Neuronal stem cell (in vitro differentiated cells): ENCODE results near the gene TNFRSF4.

Experiments used
- DNase-seq: peaks from one replicate; pipeline ENCODE4 v3.0.0-alpha.2; 2013; ENCODE audit warnings: low spot score
- H2AFZ ChIP-seq: one replicate; pipeline ENCODE4 v1.6.1; 2013; ENCODE audit warnings: mild to moderate bottlenecking, low read length, inconsistent platforms
- H2AK5ac ChIP-seq: 2 replicates; pipeline ENCODE4 v1.6.1; 2013; ENCODE audit warnings: low read depth, mild to moderate bottlenecking, inconsistent platforms, low read length, moderate library complexity, mixed read lengths
- H2BK120ac ChIP-seq: 2 replicates; pipeline ENCODE4 v1.6.1; 2013; ENCODE audit warnings: low read depth, mild to moderate bottlenecking, inconsistent platforms, low read length, moderate library complexity, mixed read lengths
- H2BK12ac ChIP-seq: one replicate; pipeline ENCODE4 v1.6.1; 2013; ENCODE audit warnings: low read length, inconsistent platforms
- H2BK15ac ChIP-seq: 2 replicates; pipeline ENCODE4 v1.6.1; 2013; ENCODE audit warnings: mild to moderate bottlenecking, low read length, inconsistent platforms, mixed read lengths
- H2BK5ac ChIP-seq: one replicate; pipeline ENCODE4 v1.6.1; 2013; ENCODE audit warnings: inconsistent platforms, mild to moderate bottlenecking, low read length, moderate library complexity
- H3K14ac ChIP-seq: one replicate; pipeline ENCODE4 v1.6.1; 2013; ENCODE audit warnings: low read length, inconsistent platforms
- H3K18ac ChIP-seq: 2 replicates; pipeline ENCODE4 v1.6.1; 2013; ENCODE audit warnings: low read length, inconsistent platforms
- H3K23ac ChIP-seq: 2 replicates; pipeline ENCODE4 v1.6.1; 2013; ENCODE audit warnings: low read depth, mild to moderate bottlenecking, mixed read lengths, low read length, inconsistent platforms; ENCODE audit not compliant: poor library complexity
- H3K27ac ChIP-seq: replicated peaks from 3 replicates; pipeline ENCODE4 v1.5.1; 2013; ENCODE audit warnings: low read length, inconsistent platforms
- H3K27me3 ChIP-seq, 3 experiments: 2 replicates each; pipeline ENCODE4 v1.6.1; 2013; ENCODE audit warnings: low read length in 3 of 3, mild to moderate bottlenecking in 2 of 3, inconsistent platforms in 1 of 3, low read depth in 1 of 3, mixed read lengths in 1 of 3, moderate library complexity in 1 of 3; ENCODE audit not compliant: control insufficient read depth in 3 of 3, insufficient read depth in 3 of 3
- H3K36me3 ChIP-seq, 2 donors: replicated peaks in 1 of 2; 2 replicates each; pipeline ENCODE4 v1.6.1; 2013; ENCODE audit warnings: low read length in 2 of 2; ENCODE audit not compliant: control insufficient read depth in 2 of 2, insufficient read depth in 2 of 2
- H3K4ac ChIP-seq: 2 replicates; pipeline ENCODE4 v1.6.1; 2013; ENCODE audit warnings: inconsistent platforms, mild to moderate bottlenecking, low read length, moderate library complexity
- H3K4me1 ChIP-seq, 2 donors: 1 replicate in 1 of 2; 2 replicates in 1 of 2; pipeline ENCODE4 v1.6.1; 2013; ENCODE audit warnings: low read length in 2 of 2, low read depth in 1 of 2; ENCODE audit not compliant: control insufficient read depth in 2 of 2, insufficient read depth in 1 of 2
- H3K4me2 ChIP-seq: one replicate; pipeline ENCODE4 v1.6.1; 2013; ENCODE audit warnings: mild to moderate bottlenecking, low read length, inconsistent platforms; ENCODE audit not compliant: insufficient read depth, poor library complexity, severe bottlenecking
- H3K4me3 ChIP-seq, 2 donors: 2 replicates each; pipeline ENCODE4 v1.5.1; 2013; ENCODE audit warnings: low read length in 2 of 2, mild to moderate bottlenecking in 2 of 2, inconsistent platforms in 1 of 2, moderate library complexity in 1 of 2
- H3K79me1 ChIP-seq: one replicate; pipeline ENCODE4 v1.6.1; 2013; ENCODE audit warnings: low read depth, mild to moderate bottlenecking, inconsistent platforms, low read length, moderate library complexity
- H3K9ac ChIP-seq: one replicate; pipeline ENCODE4 v1.6.1; 2013; ENCODE audit warnings: mild to moderate bottlenecking, low read depth, low read length, inconsistent platforms; ENCODE audit not compliant: poor library complexity
- H3K9me3 ChIP-seq, 2 donors: replicated peaks in 1 of 2; 2 replicates each; pipeline versions ENCODE3 to v1.6.1; 2013; ENCODE audit warnings: low read length in 2 of 2, mild to moderate bottlenecking in 2 of 2, inconsistent platforms in 1 of 2, low read depth in 1 of 2, mixed read lengths in 1 of 2, moderate library complexity in 1 of 2; ENCODE audit not compliant: control insufficient read depth in 2 of 2, insufficient read depth in 1 of 2
- H4K8ac ChIP-seq: one replicate; pipeline ENCODE4 v1.6.1; 2013; ENCODE audit warnings: low read depth, mild to moderate bottlenecking, inconsistent platforms, low read length, moderate library complexity
- H4K91ac ChIP-seq: one replicate; pipeline ENCODE4 v1.6.1; 2013; ENCODE audit warnings: low read length, low read depth, mild to moderate bottlenecking, inconsistent platforms; ENCODE audit not compliant: poor library complexity
- WGBS, 2 donors: extraction: QIAGEN DNeasy Blood & Tissue Kit; methylation state at CpG; one replicate each; pipeline ENCODE4 v1.1.7; 2013; ENCODE audit warnings: missing lambda C conversion rate in 2 of 2, mixed read lengths in 1 of 2; ENCODE audit not compliant: insufficient read length in 2 of 2, insufficient replicate concordance in 1 of 2; ENCODE audit errors: extremely low coverage in 2 of 2; 5-methylcytosine and 5-hydroxymethylcytosine counted together

Gene TNFRSF4

GRCh38 chr1:1231400-1232207, 17.7 kb upstream of the TNFRSF4 start, which contains the start of gene SDF4:
TSS of gene SDF4 (minus strand) at chr1:1232001. CDS start at chr1:1228772, 3,229 bp downstream.
- H4K8ac ChIP-seq = peak within 1 kb of the TSS; percentile 96
- H3K27me3 ChIP-seq = no peaks in the 10 kb centered on the region
- peaks cover 26 to 54% of the 10 kb centered on the region in 2 donors for H3K36me3 ChIP-seq
- H2BK5ac ChIP-seq = peak within 1 kb of the TSS; percentile 95
- peak within 1 kb of the TSS; percentile 99 for H3K4ac ChIP-seq
- H3K9me3 ChIP-seq = peaks cover 0 to 12% of the 10 kb centered on the region in 2 donors
- no CpG with 5 or more reads among the region's 99 CpGs for WGBS, 2 donors
- peak within 1 kb of the TSS; percentile 39 for H3K27ac ChIP-seq
- peak; percentile 95 for DNase-seq
- H2AFZ ChIP-seq = peak within 1 kb of the TSS; percentile 93
- H3K4me1 ChIP-seq = peaks cover 10 to 15% of the 10 kb centered on the region in 2 donors
- peak within 1 kb of the TSS; percentile 89 for H2BK15ac ChIP-seq
- H2BK12ac ChIP-seq = peak within 1 kb of the TSS; percentile 58
- H2AK5ac ChIP-seq = peak within 1 kb of the TSS; percentile 100
- H3K18ac ChIP-seq = peak within 1 kb of the TSS; percentile 97
- H3K4me3 ChIP-seq = peak within 1 kb of the TSS; percentile 61 to 98
- peak within 1 kb of the TSS; percentile 57 for H2BK120ac ChIP-seq
- H3K9ac ChIP-seq = peak within 1 kb of the TSS; percentile 97
- H4K91ac ChIP-seq = peak within 1 kb of the TSS; percentile 97
- peak within 1 kb of the TSS; percentile 99 for H3K23ac ChIP-seq
- peak within 1 kb of the TSS; percentile 80 for H3K4me2 ChIP-seq
- peak within 1 kb of the TSS; percentile 63 for H3K14ac ChIP-seq
- peaks cover 23% of the 10 kb centered on the region for H3K79me1 ChIP-seq

- Histone ChIP-seq H4K8ac (no peak overlapping the region), H3K14ac (no peak overlapping the region), H3K4me1 (peaks cover 10 to 15% of the 10 kb centered on the region in 2 donors), H3K9ac (peak overlapping the region; percentile 89), H2BK12ac (no peak overlapping the region), H3K27ac (no peak overlapping the region), H2BK15ac (no peak overlapping the region), H4K91ac (no peak overlapping the region), H2BK5ac (peak overlapping the region; percentile 95), H2AFZ (peak overlapping the region; percentile 93), H3K18ac (no peak overlapping the region), H3K36me3 (peaks cover 30 to 61% of the 10 kb centered on the region in 2 donors), H3K79me1 (peaks cover 26% of the 10 kb centered on the region), H3K9me3 (peaks cover 0 to 13% of the 10 kb centered on the region in 2 donors), H2AK5ac (peak overlapping the region; percentile 0), H3K4me2 (peak overlapping the region; percentile 80), H3K4ac (no peak overlapping the region), H2BK120ac (no peak overlapping the region), H3K27me3 (no peaks in the 10 kb centered on the region), H3K4me3 (peak overlapping the region; percentile 61 to 98), H3K23ac (peak overlapping the region; percentile 99)
- no peak for DNase-seq
- no CpG with 5 or more reads among the region's 24 CpGs for WGBS, 2 donors
Measured at GRCh38 chr1:1230656-1231399, 16.9 kb upstream of the TNFRSF4 start.

GRCh38 chr1:1229770-1230169, 15.8 kb upstream of the TNFRSF4 start:
- peaks cover 31 to 69% of the 10 kb centered on the region in 2 donors for H3K36me3 ChIP-seq
- no peak overlapping the region for H2AK5ac ChIP-seq
- peaks cover 35% of the 10 kb centered on the region for H3K79me1 ChIP-seq
- H3K27me3 ChIP-seq = no peaks in the 10 kb centered on the region
- peaks cover 10 to 15% of the 10 kb centered on the region in 2 donors for H3K4me1 ChIP-seq
- no peak overlapping the region for H2AFZ ChIP-seq
- H2BK12ac ChIP-seq = no peak overlapping the region
- no peak overlapping the region for H4K91ac ChIP-seq
- no peak overlapping the region for H2BK15ac ChIP-seq
- H3K23ac ChIP-seq = no peak overlapping the region
- H2BK5ac ChIP-seq = no peak overlapping the region
- WGBS, 2 donors = no CpG with 5 or more reads among the region's 19 CpGs
- no peak overlapping the region for H3K14ac ChIP-seq
- H3K18ac ChIP-seq = no peak overlapping the region
- DNase-seq = no peak
- H3K4me2 ChIP-seq = no peak overlapping the region
- no peak overlapping the region for H2BK120ac ChIP-seq
- no peak overlapping the region for H3K27ac ChIP-seq
- no peak overlapping the region for H3K4ac ChIP-seq
- peak overlapping the region; percentile 39 for H3K9ac ChIP-seq
- no peak overlapping the region for H4K8ac ChIP-seq
- H3K9me3 ChIP-seq = peaks cover 0 to 15% of the 10 kb centered on the region in 2 donors
- H3K4me3 ChIP-seq = peak overlapping the region in 1 of 2 donors; percentile 18
